ENCODE measurements around the gene SERGEF. TPM values are rescaled to one million over a fixed set of nuclear protein-coding genes. Genes with fewer than 3 reads are reported as not detected.
A peak's percentile ranks its signal among the peaks of the same experiment; 100 is the strongest.

Gene SERGEF
- total and polyA plus RNA-seq, 2 experiments from 2014 or later, result 18.3 to 23.2 TPM

DNA sequence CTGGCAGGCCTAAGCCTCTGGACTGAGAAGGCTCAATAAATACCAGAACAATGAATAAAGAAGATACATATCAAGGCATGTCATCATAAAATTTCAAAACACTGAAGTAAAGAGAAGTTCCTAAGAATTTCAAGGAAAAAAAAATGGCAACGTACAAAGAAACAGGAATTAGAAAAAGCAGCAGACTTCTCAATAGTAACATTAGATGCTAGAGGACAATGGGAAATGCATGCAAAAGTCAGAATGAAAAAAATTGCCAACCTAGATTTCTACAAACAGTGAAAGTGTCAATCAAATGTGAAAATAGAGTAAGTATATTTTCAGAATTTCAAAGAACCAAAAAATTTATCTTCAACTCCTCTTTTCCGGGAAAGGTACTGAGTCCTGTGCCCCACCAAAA lies 153.3 kb downstream of the SERGEF start:
- H3K4me3 ChIP-seq, result no peak overlapping the region
- no peak for TF ChIP-seq EZH2 (IDR thresholded peaks at IDR 0.05; ENCODE audit: insufficient read depth, poor library complexity, severe bottlenecking)
- TF ChIP-seq EZH2phosphoT487 (IDR thresholded peaks at IDR 0.05; ENCODE audit: insufficient read depth, low read depth), result no peak
- in situ Hi-C loops (cut with MboI), result no loop called here
- no peaks in the 10 kb centered on the region for H3K9me2 ChIP-seq (ENCODE audit: insufficient read depth)
- no peak overlapping the region for H3K4me2 ChIP-seq (ENCODE audit: unreplicated experiment)
- 92 to 93% methylated on average over 2 of the region's 2 CpGs for WGBS, 2 experiments (ENCODE audit: low coverage in 1 of 2, low lambda C conversion rate in 2 of 2, missing lambda C conversion rate in 2 of 2)
- no peaks in the 10 kb centered on the region for H4K20me1 ChIP-seq (ENCODE audit: insufficient read depth)
- no peaks in the 10 kb centered on the region for H3F3A ChIP-seq (ENCODE audit: insufficient read depth)
- no peak overlapping the region for H3K9ac ChIP-seq
- H3K9me3 ChIP-seq (ENCODE audit: low read depth), result no peaks in the 10 kb centered on the region
- no peaks in the 10 kb centered on the region for H3K79me2 ChIP-seq (ENCODE audit: insufficient read depth)
- H3K4me1 ChIP-seq (ENCODE audit: insufficient read depth), result no peaks in the 10 kb centered on the region
- no peaks in the 10 kb centered on the region for H3K27me3 ChIP-seq (replicated peaks; ENCODE audit: insufficient read depth)
- no peak overlapping the region for H3K27ac ChIP-seq
- H3K36me3 ChIP-seq (ENCODE audit: low read depth), result no peaks in the 10 kb centered on the region
- DNase-seq, result peak; percentile 18
- no peak overlapping the region for H2AFZ ChIP-seq

- WGBS, 2 experiments (ENCODE audit: low coverage in 1 of 2, low lambda C conversion rate in 2 of 2, missing lambda C conversion rate in 2 of 2), result 94 to 95% methylated on average over 4 of the region's 4 CpGs
- Histone ChIP-seq H3K27ac (no peak overlapping the region), H3K4me2 (ENCODE audit: unreplicated experiment) (no peak overlapping the region), H4K20me1 (ENCODE audit: insufficient read depth) (no peaks in the 10 kb centered on the region), H3K9me3 (ENCODE audit: low read depth) (no peaks in the 10 kb centered on the region), H3K79me2 (ENCODE audit: insufficient read depth) (no peaks in the 10 kb centered on the region), H3K4me1 (ENCODE audit: insufficient read depth) (no peaks in the 10 kb centered on the region), H3K4me3 (no peak overlapping the region), H3K36me3 (ENCODE audit: low read depth) (no peaks in the 10 kb centered on the region), H3F3A (ENCODE audit: insufficient read depth) (no peaks in the 10 kb centered on the region), H3K27me3 (replicated peaks; ENCODE audit: insufficient read depth) (no peaks in the 10 kb centered on the region), H2AFZ (no peak overlapping the region), H3K9me2 (ENCODE audit: insufficient read depth) (no peaks in the 10 kb centered on the region), H3K9ac (no peak overlapping the region)
- TF ChIP-seq EZH2phosphoT487 (IDR thresholded peaks at IDR 0.05; ENCODE audit: insufficient read depth, low read depth) (no peak), EZH2 (IDR thresholded peaks at IDR 0.05; ENCODE audit: insufficient read depth, poor library complexity, severe bottlenecking) (no peak)
- no peak for DNase-seq
- in situ Hi-C loops (cut with MboI), result no loop called here
Observed at GRCh38 chr11:17855531-17856290, 157.1 kb downstream of the SERGEF start.

- H3K27ac ChIP-seq, result no peak overlapping the region
- no peaks in the 10 kb centered on the region for H3K36me3 ChIP-seq (ENCODE audit: low read depth)
- no peak overlapping the region for H3K4me2 ChIP-seq (ENCODE audit: unreplicated experiment)
- WGBS, 2 experiments (ENCODE audit: low coverage in 1 of 2, low lambda C conversion rate in 2 of 2, missing lambda C conversion rate in 2 of 2), result 77 to 83% methylated on average over 4 of the region's 4 CpGs
- H3K9me3 ChIP-seq (ENCODE audit: low read depth), result no peaks in the 10 kb centered on the region
- no peak overlapping the region for H3K4me3 ChIP-seq
- no peaks in the 10 kb centered on the region for H3K4me1 ChIP-seq (ENCODE audit: insufficient read depth)
- no peaks in the 10 kb centered on the region for H3F3A ChIP-seq (ENCODE audit: insufficient read depth)
- H2AFZ ChIP-seq, result no peak overlapping the region
- TF ChIP-seq EZH2phosphoT487 (IDR thresholded peaks at IDR 0.05; ENCODE audit: insufficient read depth, low read depth), result no peak
- no peak for TF ChIP-seq EZH2 (IDR thresholded peaks at IDR 0.05; ENCODE audit: insufficient read depth, poor library complexity, severe bottlenecking)
- no peaks in the 10 kb centered on the region for H3K27me3 ChIP-seq (replicated peaks; ENCODE audit: insufficient read depth)
- H3K9me2 ChIP-seq (ENCODE audit: insufficient read depth), result no peaks in the 10 kb centered on the region
- in situ Hi-C loops (cut with MboI), result no loop called here
- no peak overlapping the region for H3K9ac ChIP-seq
- H3K79me2 ChIP-seq (ENCODE audit: insufficient read depth), result no peaks in the 10 kb centered on the region
- DNase-seq, result no peak
- no peaks in the 10 kb centered on the region for H4K20me1 ChIP-seq (ENCODE audit: insufficient read depth)
Observed at GRCh38 chr11:17853280-17853679, 159.6 kb downstream of the SERGEF start.

GRCh38 chr11:17852246-17852645 lies 160.6 kb downstream of the SERGEF start:
- Histone ChIP-seq H3K9ac (no peak overlapping the region), H3K36me3 (ENCODE audit: low read depth) (no peaks in the 10 kb centered on the region), H3K4me3 (no peak overlapping the region), H3F3A (ENCODE audit: insufficient read depth) (no peaks in the 10 kb centered on the region), H3K9me2 (ENCODE audit: insufficient read depth) (no peaks in the 10 kb centered on the region), H3K4me1 (ENCODE audit: insufficient read depth) (no peaks in the 10 kb centered on the region), H3K4me2 (ENCODE audit: unreplicated experiment) (no peak overlapping the region), H3K9me3 (ENCODE audit: low read depth) (no peaks in the 10 kb centered on the region), H3K27ac (no peak overlapping the region), H4K20me1 (ENCODE audit: insufficient read depth) (no peaks in the 10 kb centered on the region), H3K27me3 (replicated peaks; ENCODE audit: insufficient read depth) (no peaks in the 10 kb centered on the region), H3K79me2 (ENCODE audit: insufficient read depth) (no peaks in the 10 kb centered on the region), H2AFZ (no peak overlapping the region)
- 95% methylated on average over 1 of the region's 1 CpG for WGBS, 2 experiments (ENCODE audit: low coverage in 1 of 2, low lambda C conversion rate in 2 of 2, missing lambda C conversion rate in 2 of 2)
- in situ Hi-C loops (cut with MboI), result no loop called here
- TF ChIP-seq EZH2phosphoT487 (IDR thresholded peaks at IDR 0.05; ENCODE audit: insufficient read depth, low read depth), result no peak
- no peak for TF ChIP-seq EZH2 (IDR thresholded peaks at IDR 0.05; ENCODE audit: insufficient read depth, poor library complexity, severe bottlenecking)
- DNase-seq, result no peak
